Sciatic nerve (tissue), 2 donors: ENCODE data around the gene IQCE. TPM values are rescaled to one million over a fixed set of nuclear protein-coding genes. Genes with fewer than 3 reads are reported as not detected.

Experiments used
- ATAC-seq: fragments of 200-7000 bp; cut with Tn5 transposase; one replicate; pipeline ENCODE4 v1.9.1; 2020; ENCODE audit warnings: mild to moderate bottlenecking, moderate library complexity
- DNase-seq: peaks from one replicate; pipeline ENCODE4 v3.0.0-alpha.2; 2020; ENCODE audit warnings: low spot score
- intact Hi-C: fragments of 100-400 bp; cut with DNase I; formaldehyde crosslinking; loops from one replicate; pipeline ENCODE4 v1.14.2; 2022
- total RNA-seq: library from RNA; stranded (reverse); fragmentation: NEBNext Ultra II Directional; extraction: Animal tissue kit (Norgen Biotek cat#: 25700); gene quantifications from one replicate; pipeline ENCODE4 v1.2.1, GENCODE V29; 2021
- donor health status: DM: no; HTN: no; CAD: no.
- donor health status: DM: no; HTN: no; CAD: no.

Gene IQCE
- total RNA-seq, 1 donor from 2014 or later = 21.4 TPM

DNA sequence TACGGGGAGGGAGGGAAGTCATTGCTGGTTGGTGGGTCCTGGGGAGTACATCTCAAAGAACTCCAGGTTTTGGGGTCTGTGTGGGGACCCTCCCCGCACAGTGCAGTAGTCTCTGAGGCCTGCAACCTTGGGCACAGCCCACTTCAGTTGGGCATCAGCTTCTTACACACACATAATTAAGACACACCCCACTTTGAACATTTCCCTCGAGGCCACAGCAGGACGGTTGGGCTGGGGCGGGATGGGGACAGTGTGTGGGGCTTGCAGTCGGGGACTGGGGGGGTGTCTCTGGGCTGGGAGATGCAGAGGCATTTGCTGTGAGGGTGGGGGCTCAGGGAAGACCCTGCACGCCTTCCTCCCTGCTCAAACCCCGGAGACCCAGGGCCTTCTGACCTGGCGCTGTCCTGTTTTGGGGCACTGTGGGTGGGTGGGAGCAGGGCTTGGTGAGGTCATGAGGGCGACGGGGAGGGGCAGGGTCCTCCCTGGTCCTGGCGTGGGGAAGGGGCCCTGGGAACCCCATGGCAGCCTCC lies 38.0 kb upstream of the IQCE start:
- ATAC-seq (no peak), DNase-seq (no peak)
- intact Hi-C loops = no loop called here

DNA sequence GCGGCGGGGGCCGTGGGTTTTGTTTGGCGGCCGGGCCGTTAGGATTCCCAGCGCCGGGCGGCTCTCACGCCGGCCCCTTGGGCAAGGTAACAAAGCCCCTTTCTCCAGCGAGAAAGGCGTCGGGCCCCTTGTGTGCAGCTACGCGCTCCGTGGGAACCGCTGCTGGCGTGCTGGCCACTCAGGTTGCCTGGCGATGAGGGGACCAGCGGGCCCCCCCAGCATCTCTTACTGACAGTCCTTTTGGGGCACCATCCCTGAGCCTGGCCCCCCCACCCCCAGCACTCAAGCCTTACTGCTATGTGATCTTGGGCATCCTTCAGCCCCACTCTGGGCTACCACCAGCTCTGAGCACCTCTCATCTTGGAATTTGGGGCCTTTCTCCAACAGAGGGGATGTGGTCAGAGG lies 37.4 kb upstream of the IQCE start:
- intact Hi-C loops = no loop called here
- no peak for ATAC-seq
- no peak for DNase-seq

DNA sequence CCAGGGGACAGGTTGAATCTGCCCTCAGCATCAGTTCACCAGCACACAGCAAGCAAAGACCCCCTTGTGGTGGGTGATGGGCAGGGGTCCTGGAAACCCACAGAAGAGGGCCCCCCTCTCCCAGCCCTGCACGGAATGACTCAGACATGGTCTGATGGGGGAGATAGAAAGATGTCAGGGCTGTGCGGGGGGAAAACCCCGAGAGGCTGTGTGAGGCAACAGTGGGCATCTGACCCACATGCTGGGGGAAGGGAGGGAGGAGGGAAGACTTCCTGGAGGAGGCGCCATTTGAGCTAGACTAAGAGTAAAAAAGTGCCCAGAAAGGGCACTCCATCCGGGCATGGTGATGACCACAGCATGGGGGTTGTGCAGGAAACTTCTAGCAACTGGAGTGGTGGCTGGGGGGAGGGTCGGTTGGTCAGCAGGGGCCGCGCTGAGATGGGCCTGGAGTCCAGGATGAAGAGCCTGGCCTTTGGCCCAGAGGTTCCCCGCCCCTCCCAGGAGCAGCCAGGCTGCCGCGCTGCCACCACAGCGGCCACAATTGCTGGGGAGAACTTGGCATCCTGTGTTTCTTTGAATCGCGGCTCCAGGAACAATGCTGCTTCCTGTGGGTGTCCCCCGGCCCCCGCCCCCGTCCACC lies 36.7 kb upstream of the IQCE start:
- DNase-seq (no peak), ATAC-seq (no peak)
- intact Hi-C loops = no loop called here

DNA sequence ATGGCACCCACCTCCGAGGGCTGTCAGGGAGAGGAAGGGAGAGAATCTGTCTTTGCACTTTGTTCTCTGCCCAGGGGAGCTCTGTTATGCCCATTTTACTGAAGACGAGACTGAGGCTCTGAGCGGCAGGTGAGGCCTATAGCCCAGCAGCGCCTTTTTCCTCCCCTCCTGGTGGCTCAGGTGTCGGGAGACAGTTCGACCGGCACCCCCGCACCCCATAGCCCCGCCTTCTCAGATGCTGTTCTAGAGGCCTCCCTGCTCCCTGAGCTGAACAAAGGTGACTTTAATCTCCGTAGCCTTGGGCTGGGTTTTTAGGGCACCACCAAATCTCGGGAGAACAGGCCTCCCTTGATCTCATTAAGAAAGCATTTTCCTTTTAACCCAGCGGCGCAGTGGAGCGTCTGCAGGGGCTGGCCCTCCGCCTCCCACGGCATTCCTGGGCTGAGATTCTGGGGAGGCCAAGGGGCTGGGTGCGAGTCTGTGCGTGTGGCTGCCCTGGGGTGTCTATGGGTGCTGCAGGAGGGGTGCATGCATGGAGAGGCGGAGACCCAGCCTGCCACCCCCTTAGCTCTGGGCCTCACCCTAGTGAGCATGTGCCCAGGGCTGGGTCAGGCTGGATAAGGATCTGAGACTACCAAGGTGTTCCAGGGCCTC lies 35.9 kb upstream of the IQCE start:
- intact Hi-C loops = no loop called here
- ATAC-seq (no peak), DNase-seq (no peak)

DNA sequence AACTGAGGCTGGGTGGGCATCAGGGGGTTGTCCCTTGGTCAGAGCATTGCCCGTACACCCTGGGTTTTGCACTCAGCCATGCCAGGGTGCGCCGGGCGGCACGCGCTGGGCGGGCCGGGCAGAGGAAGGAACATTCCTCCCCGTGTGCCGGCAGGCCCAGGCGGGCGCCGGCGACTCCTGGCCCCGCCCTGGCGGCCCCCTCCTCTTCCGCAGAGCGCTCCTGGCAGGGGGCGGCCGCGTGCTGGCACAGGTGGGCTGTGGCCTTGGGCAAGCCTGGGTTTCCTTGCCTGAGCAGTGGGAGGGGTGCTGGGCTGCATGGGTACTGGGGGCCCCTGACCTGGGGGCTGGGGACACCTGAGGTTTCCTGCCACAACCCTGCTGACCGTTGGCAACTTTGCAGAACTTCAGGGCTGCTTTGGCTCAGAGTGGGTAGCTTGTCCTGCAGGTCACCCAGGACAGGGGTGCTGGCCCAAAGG lies 35.3 kb upstream of the IQCE start:
- ATAC-seq (no peak), DNase-seq (no peak)
- intact Hi-C loops = no loop called here

DNA sequence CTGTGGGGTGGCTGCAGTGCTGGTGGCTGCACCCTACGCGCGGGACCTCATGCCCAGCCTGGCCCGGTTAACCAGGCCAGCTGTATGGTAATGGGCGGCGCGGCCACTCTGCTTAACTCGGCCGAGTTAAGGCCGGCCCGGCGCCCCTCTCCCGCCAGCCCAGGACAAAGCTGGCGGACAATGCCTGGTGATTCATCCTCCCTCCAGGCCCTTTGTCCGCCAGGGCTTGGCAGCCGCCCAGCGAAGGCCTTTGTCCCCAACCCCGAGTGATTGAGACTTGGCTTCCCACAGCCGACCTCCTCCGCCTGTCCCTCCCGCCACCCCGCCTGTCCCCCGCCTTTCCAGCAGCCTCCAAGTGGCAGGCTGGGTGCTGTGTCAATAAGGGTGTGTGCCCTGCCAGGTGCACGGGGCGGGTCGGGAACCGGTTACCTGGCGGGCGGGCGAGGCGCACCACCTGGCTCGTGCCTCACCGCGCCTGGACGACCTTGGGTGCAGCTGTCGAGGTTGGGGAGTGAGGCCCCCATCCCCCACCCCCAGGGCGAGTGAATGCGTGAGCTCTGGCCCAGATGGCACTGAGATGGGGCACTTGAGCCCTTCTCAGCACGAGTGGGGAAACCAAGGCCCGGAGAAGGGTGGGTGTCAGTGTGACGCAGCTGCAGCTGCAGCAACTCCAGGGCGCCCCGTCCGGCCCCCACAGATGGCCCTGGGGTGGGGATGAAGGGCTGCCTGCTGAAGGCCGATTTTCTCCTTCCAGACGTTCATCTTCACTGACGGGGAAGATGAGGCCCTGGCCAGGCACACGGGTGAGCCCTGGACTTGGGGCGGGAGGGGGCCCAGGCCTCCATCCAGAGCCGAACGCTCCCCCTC lies 34.6 kb upstream of the IQCE start:
- DNase-seq = peak; percentile 87
- intact Hi-C loops = no loop called here
- peak; percentile 13 for ATAC-seq

DNA sequence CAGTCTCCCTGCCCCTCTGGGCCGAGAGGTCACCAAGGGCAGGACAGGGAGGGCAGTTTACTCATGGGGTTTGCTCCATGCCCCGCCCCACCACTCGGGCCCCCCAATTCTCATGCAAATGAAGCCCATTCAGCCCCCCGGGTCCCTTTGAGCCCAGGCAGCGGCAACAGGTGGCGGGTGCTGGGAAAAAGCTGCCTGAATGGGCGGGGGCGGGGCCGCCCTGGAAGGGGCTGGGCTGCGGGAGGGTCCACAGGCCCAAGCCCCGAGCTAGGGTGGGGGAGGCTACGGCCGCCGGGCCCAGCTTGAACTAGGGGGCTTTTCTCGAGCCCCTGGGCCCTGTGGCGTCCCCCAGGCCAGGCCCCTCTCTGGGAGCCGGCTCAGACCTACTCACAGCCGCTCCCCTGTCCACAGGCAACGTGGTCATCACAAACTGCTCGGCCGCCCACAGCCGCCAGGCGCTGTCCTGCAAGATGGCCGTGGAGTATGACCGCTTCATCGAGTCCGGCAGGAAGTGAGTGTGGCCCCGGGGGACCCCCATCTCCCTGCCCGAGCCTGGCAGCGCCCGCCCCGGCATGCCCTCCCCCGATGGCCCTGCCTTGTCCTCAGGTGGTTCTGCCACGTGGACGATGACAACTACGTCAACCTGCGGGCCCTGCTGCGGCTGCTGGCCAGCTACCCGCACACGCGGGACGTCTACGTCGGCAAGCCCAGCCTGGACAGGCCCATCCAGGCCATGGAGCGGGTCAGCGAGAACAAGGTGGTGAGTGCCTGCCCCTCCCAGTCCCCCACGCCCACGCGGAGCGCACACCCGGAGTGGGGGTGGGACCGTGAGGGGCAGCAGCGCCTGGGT lies 33.7 kb upstream of the IQCE start:
- intact Hi-C loops = no loop called here
- DNase-seq (no peak), ATAC-seq (no peak)

DNA sequence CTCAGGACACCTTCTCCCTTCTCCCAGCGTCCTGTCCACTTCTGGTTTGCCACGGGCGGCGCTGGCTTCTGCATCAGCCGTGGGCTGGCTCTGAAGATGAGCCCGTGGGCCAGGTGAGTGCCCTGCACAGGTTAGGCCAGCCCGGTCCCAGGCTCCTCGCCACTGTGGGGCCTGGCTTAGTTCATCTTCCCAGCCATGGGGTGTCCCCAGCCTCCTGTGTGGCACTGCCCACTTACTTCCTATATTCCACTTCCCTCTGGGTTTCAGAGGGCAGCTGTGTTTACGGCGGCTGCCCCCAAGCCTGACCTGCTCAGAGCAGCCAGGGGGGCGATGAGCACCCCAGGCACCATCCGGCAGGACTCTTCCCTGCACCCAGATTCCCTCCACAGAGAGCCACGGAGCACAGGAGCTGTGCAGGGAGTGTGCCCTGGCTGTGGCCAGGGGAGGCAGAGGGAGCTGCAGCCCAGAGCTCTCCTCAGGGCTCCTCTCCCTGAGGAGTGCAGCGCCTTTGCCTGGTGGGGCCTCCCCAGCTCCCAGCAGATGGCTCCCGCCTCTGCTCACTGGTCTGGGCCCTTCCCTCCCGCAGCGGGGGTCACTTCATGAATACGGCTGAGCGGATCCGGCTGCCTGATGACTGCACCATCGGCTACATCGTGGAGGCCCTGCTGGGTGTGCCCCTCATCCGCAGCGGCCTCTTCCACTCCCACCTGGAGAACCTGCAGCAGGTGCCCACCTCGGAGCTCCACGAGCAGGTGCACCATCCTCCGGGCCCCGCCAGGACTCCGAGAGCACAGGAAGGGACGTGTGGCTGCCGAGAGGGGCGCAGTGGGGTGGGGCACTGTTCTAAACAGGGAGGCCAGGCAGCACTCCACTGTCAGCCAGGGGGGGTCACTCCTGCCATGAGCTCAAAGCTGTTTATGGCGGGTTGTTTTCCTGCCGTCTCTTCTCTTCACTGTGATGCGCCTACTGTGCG lies 32.8 kb upstream of the IQCE start:
- ATAC-seq (no peak), DNase-seq (no peak)
- intact Hi-C loops = no loop called here

DNA sequence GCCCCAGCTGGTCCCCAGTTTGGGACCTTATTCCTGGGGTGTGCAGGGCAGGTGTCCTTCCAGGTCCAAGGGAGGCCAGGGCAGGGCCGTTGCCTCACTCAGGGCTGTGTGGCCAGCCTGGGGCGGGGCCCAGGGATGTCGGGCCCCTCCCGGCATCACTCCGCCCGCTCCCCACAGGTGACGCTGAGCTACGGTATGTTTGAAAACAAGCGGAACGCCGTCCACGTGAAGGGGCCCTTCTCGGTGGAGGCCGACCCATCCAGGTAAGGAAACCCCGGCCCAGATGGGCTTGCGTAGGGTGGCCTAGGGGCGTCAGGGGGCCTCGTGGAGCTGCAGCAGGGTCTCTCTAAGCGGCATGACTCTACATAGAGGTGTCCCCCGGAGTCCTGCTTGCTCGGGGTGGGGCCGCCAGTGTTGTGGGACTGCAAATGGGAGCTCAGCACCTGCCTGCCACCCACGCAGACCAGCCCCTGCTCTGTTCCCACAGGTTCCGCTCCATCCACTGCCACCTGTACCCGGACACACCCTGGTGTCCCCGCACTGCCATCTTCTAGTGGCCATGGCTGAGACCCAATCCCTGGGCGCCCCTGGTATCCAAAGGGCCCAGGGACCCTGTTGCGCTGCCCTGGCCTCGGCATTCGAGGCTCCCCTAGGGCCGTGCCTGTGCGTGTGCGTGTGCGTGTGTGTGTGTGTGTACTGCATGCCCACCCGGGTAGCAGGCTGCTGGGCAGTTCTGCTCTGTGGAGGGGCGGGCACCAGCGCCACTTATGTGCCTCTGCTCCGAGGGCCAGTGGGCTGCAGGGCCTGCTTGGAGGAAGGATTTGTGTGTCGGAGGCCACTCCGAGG lies 31.9 kb upstream of the IQCE start:
- intact Hi-C loops = no loop called here
- no peak for DNase-seq
- no peak for ATAC-seq

DNA sequence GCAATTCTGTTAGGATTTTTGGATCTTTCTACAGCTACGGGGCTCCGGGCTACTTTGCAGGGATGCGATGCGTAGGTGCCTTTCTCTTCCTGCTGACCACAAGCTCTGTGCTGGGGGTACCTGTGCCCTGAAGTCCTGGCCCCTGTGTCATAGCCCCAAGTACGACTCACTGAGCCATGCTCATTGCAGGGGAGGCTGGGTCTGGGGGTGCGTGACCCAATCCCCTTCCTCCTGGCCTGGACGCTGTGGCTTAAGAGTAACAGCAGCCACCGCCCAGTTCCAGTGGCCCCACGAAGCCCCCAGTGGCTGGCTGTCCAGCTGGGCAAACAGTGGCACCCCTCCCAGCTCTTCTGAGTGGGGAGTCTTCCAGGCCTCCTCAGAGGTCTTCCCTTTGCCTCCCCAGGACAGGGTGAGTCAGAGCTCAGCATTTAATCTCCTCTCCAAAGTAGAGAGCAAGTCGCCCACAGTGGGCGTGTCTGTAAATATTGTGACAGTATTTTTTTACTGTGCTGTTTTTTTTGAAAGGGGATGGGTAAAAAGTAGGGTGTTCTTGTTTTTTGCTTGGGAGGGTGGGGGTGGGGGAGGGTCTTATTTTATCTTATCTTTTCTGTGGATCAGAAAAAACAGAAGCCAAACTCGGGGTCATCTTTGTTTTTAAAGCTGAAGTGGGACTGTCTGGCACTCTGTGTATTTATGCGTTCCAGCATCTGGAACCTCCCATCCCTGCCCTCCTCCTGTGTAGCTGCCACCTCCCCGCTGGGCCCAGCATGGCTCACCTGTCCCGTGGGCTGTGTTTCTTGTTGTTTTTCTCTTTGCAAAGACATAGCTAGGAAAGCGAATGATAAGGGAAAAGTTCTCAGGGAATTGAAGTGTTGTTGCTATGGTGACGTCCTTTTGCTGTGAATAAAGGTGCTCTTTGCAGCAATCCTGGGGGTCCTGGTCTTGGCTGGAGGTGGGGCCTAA lies 31.0 kb upstream of the IQCE start:
- ATAC-seq = no peak
- DNase-seq = no peak

DNA sequence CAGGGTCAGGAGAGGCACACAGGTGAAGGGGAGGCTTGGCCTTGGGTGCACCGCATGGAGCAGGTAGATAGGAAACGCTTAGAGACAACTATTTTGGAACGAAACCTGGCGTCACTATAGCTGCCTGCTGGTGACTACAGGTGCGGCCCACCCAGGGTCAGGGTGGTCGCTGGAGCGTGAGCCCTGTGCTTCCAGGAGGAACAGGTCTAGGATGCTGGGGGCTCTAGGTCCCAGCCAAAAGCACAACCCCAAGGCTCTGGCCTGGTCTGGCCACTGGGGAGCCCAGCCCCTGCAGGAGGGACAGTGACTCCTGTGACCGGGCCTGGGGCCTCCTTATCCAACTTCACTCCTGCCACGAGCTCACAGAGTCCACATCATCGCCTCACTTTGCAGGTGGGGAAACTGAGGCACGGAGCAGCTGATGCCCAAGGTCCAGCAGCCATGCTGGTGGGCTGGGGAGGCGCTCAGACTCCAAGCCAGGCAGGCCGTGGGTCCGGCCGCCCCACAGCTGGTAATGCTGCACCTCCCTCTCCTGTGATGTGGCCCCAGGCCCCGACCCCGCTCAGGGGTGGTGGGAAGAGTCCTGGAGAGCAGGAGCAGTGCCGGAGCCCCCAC lies 30.2 kb upstream of the IQCE start:
- ATAC-seq = no peak
- intact Hi-C loops = no loop called here
- no peak for DNase-seq

More for the DNA sequence above, 31.0 kb upstream of the IQCE start:
- intact Hi-C loops = no loop called here

DNA sequence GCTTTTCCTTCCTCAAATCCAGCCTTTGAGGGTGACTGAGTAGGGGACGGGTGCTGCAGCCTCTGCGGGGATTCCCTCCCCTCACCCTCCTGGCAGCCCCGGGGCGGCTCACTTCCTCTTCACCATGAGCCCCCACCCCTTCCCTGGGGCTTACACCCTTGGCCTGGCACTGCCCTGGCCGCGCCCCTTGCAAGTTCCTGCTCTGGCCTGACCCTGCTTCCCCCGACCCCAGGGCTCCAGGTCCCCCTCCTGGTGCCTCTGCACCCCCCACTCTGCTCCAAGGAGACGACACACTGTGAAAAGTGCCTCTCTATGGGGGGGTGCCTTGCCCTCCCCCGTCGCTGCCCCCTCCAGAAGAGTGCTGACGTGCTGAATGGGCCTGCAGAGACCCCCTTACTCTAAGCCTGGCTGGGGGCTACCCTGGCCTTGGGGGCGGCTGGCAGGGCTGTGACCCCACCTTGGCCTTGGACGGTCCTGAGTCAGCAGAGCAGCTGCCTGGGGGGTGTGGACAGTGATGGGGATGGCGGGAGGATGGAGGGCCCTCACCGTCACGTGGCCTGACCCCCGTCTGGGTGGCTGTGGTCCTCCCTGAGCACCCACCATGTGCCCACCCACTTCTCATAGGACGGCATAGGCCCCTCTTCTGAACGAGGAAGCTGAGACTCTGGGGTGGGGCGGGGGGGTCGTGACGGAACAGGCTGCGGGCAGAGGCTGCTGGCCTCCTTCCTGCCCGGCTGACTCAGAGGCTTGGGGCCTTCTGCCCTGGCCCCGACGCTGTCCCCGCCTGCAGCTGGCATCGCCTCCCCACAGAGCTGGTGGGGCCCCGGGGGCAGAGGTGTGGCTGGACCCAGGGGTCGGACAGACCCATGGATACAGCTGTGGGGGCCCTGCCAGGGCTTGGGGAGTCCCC lies 29.4 kb upstream of the IQCE start:
- intact Hi-C loops = no loop called here
- no peak for DNase-seq
- ATAC-seq = peak; percentile 65

DNA sequence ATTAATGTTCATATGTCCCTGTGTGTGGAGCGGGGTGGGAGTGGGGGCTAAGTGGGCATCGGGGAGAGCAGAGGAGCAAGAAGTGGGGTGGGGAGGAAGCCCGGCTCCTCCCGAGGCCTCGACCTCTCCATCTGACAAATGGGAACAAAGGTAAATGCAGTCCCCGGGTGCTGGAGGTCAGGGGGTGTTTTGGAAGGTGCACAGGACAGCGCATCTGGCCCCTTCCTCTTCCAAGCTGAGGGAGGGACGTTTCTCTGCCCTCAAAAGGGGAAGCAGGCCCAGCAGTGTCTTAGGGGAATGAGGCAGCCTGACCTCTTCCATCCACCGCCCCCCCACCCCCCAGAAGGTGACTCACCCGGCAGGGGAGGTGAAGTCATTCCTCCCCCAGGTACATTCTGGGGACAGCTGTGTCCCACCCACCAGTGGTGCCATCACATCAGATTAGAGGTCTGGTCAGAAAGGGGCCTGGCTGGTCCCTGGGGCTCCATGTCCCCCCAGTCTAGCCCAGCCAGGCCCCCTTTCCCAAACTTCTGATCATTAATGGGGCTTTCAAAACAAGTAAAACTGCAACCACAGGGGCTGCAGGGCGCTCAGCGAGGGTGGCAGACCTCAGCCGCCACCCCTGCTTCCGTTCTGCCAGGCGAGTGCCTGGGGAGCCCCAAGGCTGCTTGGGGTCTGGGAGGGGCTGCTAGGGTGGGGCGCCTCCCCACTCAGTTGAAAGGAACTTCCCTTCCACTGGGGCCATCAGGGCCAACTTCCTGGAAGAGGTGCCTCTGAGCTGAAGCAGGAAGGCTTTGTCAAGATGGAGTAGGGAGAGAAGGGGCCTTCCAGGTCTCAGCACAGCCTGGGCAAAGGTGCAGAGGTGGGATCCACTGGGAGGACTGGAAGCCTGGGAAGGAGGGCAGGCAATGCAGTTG lies 28.4 kb upstream of the IQCE start:
- DNase-seq = no peak
- intact Hi-C loops = no loop called here
- ATAC-seq = peak; percentile 41
